ENCODE results near the gene COL11A2. TPM values are rescaled to one million over a fixed set of nuclear protein-coding genes. Genes with fewer than 3 reads are reported as not detected.

Gene COL11A2
- polyA plus RNA-seq, 1 of the 3 experiments (the other 2 are of a cell fraction) = 0.99 TPM

GRCh38 chr6:33171880-33172687 is 20.2 kb downstream of the COL11A2 start:
- H3K4me1 ChIP-seq (ENCODE audit: control insufficient read depth in 1 of 2, insufficient read depth in 2 of 2, low read depth in 1 of 2, low read length in 1 of 2) = no peaks in the 10 kb centered on the region
- H3K4me2 ChIP-seq = no peak overlapping the region
- no peak overlapping the region for H2AFZ ChIP-seq (ENCODE audit: low read depth)
- H4K20me1 ChIP-seq (ENCODE audit: insufficient read depth) = no peaks in the 10 kb centered on the region
- no peaks in the 10 kb centered on the region for H3K27me3 ChIP-seq (ENCODE audit: insufficient read depth)
- ChIA-PET POLR2A (no interaction called here), CTCF (interaction anchor here (0.6 to 4.6 kb wide), 10 partner anchors 9 to 76 kb away, joined by 3 to 34 read pairs (median 4); no protein-coding TSS in a partner anchor)
- H3K9me2 ChIP-seq = no peaks in the 10 kb centered on the region
- 34% methylated on average over 8 of the region's 8 CpGs for WGBS (ENCODE audit: low lambda C conversion rate)
- H3K36me3 ChIP-seq (replicated peaks in 1 of 2; ENCODE audit: control insufficient read depth in 1 of 2, insufficient read depth in 2 of 2, low read length in 1 of 2) = no peaks in the 10 kb centered on the region
- H3K27ac ChIP-seq (ENCODE audit: low read depth in 2 of 2, low read length in 1 of 2) = no peak overlapping the region
- no peaks in the 10 kb centered on the region for H3F3A ChIP-seq (replicated peaks; ENCODE audit: insufficient read depth)
- H3K9ac ChIP-seq = no peak overlapping the region
- no peak overlapping the region for H3K4me3 ChIP-seq (ENCODE audit: low read depth in 2 of 2, low read length in 1 of 2)
- DNase-seq = no peak
- H3K79me2 ChIP-seq (ENCODE audit: insufficient read depth) = no peaks in the 10 kb centered on the region
- no peak for TF ChIP-seq IRF3 (IDR thresholded peaks at IDR 0.05; ENCODE audit: low read depth, low read length)
- TF ChIP-seq TCF12 (IDR thresholded peaks at IDR 0.05) = no peak
- no peak for TF ChIP-seq REST (IDR thresholded peaks at IDR 0.05; ENCODE audit: low read depth, low read length)
- TF ChIP-seq USF1 (IDR thresholded peaks at IDR 0.05; ENCODE audit: borderline replicate concordance, low read depth) = no peak
- H3K9me3 ChIP-seq = no peaks in the 10 kb centered on the region

GRCh38 chr6:33171016-33171879 is 21.0 kb downstream of the COL11A2 start:
- Histone ChIP-seq H3K27ac (ENCODE audit: low read depth in 2 of 2, low read length in 1 of 2) (no peak overlapping the region), H3K9me3 (no peaks in the 10 kb centered on the region), H3K4me2 (no peak overlapping the region), H3F3A (replicated peaks; ENCODE audit: insufficient read depth) (no peaks in the 10 kb centered on the region), H3K4me1 (ENCODE audit: control insufficient read depth in 1 of 2, insufficient read depth in 2 of 2, low read depth in 1 of 2, low read length in 1 of 2) (no peaks in the 10 kb centered on the region), H3K4me3 (ENCODE audit: low read depth in 2 of 2, low read length in 1 of 2) (no peak overlapping the region), H3K9ac (no peak overlapping the region), H3K9me2 (no peaks in the 10 kb centered on the region), H3K27me3 (ENCODE audit: insufficient read depth) (no peaks in the 10 kb centered on the region), H4K20me1 (ENCODE audit: insufficient read depth) (no peaks in the 10 kb centered on the region), H2AFZ (ENCODE audit: low read depth) (no peak overlapping the region), H3K36me3 (replicated peaks in 1 of 2; ENCODE audit: control insufficient read depth in 1 of 2, insufficient read depth in 2 of 2, low read length in 1 of 2) (no peaks in the 10 kb centered on the region), H3K79me2 (ENCODE audit: insufficient read depth) (no peaks in the 10 kb centered on the region)
- no peak for DNase-seq
- WGBS (ENCODE audit: low lambda C conversion rate) = 47% methylated on average over 2 of the region's 11 CpGs
- TF ChIP-seq SIN3A (IDR thresholded peaks at IDR 0.05; ENCODE audit: borderline replicate concordance, low read depth, low read length) = no peak
- TF ChIP-seq RXRA (IDR thresholded peaks at IDR 0.05; ENCODE audit: borderline replicate concordance, low read depth) = no peak
- CTCF ChIA-PET = interaction anchor here (1.0 to 4.6 kb wide), 5 partner anchors 8 to 47 kb away, joined by 3 to 34 read pairs (median 4); no protein-coding TSS in a partner anchor
- POLR2A ChIA-PET = no interaction called here

All from SK-N-SH (cell line).